GM21529 (cell line): Measurements from ENCODE around the gene CLDND2.

Experiments used
- ATAC-seq: cut with Tn5 transposase; IDR thresholded peaks from one replicate; pipeline ENCODE4 v1.9.1; 2021; ENCODE audit not compliant: unreplicated experiment

CLDND2 gene

DNA sequence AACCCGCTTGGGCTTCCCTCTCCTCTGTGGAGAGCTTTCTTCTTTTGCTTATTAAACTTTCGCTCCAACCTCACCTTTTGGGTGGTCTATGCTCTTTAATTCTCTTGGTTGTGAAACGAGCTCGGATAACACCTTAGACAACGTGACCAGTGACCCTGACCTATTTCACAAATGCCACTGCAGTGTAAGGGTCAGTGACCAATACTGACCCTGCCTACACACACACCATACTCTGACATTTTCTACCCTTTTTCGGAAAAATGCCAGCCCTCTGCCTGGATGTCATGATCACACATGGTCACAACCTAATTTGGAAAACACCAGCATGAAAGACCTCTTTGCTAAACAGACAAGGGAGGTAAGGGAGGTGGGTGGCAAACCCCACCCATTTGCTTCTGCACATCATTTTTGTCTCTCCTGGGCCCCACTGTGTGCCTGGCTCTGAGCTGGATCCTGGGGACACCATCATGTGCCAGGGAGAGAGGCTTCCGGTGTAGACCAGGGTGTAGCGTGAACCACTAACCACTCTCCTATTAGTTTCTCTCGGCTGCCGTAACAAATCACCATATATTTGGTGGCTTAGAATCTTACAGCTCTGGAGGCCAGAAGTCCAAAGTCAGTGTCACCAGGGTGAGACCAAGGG, 12.5 kb downstream of the CLDND2 start:
- ATAC-seq = no peak

GRCh38 chr19:51354742-51355148, 14.1 kb downstream of the CLDND2 start:
- ATAC-seq = no peak

DNA sequence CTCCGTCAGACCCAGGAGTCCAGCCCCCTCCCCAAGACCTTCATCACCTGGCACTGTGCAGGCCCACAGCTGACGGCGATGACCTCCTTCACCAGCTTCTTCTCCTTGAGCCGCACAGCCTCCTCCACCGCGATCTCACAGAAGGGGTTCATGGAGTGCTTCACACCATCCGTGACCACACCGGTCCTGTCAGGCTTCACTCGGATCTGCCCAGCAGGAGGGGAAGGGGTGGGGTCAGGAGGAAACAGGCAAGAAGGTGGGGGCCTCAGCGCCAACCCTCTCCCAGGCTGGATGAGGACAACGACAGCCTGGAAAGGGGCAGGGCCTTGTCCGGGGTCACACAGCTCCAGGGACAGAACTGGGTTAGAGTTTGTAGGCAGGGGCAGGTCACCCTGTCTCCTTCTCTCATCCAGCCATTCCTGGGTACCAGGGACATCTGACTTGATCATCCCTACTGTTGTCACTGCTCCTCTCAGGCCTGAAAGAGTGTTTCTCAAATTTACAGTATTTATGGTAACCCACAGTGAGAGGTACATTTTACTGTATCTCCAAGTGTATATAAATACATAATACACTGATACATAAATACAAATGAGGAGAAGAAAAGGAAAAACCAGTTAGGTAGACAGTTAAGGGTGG, 14.6 kb downstream of the CLDND2 start:
- ATAC-seq = no peak

GRCh38 chr19:51352783-51353360, 15.9 kb downstream of the CLDND2 start:
- ATAC-seq = no peak

DNA sequence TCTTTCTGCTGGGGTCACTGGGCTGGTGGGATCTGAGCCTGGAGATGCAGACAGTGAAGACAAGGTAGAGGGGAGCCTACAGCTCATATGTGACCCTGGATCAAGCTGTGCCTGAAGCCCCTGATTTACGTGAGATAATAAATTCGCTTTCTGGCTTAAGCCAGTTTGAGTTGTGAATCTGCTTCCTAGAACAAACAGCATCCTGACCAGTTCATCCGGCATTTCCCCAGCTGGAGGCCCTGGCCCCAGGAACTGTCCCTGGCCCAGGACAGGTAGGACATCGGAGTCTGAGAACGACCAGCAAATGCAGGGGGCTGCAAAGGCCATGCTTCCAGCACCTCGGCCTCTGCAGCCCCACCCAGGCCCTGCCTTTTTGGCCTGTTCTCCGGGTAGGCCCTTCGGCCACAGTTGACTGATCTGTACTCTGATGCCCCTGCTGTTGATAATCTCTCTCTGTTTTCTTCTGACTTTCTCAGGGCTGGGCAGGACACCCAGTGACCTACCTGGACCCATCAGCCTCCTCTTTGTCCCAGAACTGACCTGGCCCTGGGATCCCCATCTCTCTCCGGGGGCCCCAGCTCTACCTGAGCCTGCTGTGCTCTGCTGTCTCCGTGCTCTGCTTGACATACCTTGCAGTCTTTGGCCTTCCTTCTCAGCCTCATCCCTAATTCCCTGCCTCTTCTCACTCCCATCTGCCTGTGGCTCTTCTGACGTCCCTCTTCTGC, 17.4 kb downstream of the CLDND2 start:
- no peak for ATAC-seq

DNA sequence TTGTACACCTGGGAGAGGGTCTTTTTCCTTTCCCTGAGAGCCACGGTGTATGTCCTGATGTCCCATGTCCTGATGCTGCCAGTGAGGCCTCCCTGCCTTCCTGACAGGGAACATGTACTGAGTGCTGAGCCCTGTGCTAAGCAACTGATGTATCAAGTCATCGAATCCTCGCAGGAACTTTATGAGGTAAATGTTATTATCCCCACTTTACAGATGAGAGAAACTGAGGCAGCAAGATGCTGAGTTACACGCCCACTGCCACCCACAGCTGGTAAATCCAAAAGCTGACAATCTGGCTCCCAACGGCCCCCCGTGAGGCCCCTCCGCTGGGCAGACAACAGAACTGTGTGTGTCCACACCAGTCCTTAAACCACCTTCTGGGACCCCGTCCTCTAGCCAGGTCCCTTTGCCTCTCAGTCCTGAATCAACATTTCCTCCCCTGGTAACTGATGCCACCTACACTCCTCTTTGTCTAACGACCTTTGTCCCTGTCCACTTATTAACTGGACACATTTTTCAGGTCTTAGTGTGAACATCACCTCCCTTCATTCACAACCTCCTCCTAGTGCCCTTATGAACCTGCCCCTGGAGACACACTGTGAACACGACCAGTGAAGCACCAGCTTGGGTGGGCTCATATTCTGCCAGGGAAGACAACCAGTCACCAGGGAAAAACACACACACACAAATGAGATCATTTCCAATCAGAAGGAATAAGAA, 21.4 kb downstream of the CLDND2 start:
- no peak for ATAC-seq

DNA sequence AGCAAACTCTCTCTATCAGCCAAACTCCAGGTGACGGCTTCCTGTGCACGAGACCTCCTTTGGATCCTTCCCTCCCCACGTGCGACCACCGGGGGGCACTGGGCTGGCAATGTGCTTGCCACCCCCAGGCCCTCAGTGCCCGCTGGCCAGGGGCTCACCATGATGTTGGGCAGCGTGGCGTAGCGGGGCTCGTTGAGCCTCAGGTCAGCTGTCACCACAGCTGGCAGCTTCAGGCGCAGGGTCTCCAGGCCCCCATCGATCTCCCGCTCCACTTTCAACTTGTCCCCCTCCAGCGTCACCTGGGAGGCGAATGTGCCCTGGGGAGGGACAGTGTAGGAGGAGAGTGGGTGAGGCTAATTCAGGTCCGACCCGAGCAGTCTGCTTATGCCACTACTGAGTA, 22.1 kb downstream of the CLDND2 start:
- no peak for ATAC-seq

- no peak for ATAC-seq
These were observed 23.7 kb downstream of the CLDND2 start for GRCh38 chr19:51345076-51345620.

GRCh38 chr19:51342631-51343569, 25.9 kb downstream of the CLDND2 start:
- ATAC-seq = no peak

DNA sequence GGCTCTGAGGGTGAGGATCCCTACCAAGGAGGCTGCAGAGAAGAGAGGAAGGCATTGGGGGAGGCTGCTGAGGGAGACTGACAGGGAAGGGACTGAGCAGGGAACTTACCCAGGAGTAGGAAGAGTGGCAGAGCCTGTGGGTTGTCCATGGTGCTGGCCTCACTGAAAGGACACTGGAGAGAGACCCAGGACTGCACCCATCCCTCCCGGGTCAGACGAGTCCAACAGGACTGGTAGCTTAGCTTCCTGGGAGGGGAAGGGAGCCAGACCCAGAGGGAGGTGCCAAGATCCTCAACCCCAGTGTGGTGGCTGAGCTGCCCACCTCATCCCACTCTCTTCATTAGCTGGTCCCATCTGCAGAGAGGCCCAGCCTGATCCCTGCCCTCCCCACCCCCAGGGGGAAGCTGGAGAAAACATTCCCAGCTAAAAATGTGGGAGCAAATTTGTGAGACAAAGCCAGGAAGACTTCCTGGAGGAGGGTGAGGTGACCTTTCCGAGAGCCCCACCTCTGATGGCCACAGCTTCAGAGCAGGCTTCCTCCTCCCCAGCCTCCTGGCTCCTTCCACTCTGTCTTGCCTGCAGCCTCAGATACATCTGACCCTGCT, 26.7 kb downstream of the CLDND2 start, which contains the start of gene VSIG10L:
Gene VSIG10L (minus strand): TSS at position 164 of the 605 bp plus-strand sequence. CDS start 15 bp downstream, at position 149.
- ATAC-seq = no peak

- ATAC-seq = no peak
These were observed 27.7 kb downstream of the CLDND2 start for GRCh38 chr19:51341066-51341465.

DNA sequence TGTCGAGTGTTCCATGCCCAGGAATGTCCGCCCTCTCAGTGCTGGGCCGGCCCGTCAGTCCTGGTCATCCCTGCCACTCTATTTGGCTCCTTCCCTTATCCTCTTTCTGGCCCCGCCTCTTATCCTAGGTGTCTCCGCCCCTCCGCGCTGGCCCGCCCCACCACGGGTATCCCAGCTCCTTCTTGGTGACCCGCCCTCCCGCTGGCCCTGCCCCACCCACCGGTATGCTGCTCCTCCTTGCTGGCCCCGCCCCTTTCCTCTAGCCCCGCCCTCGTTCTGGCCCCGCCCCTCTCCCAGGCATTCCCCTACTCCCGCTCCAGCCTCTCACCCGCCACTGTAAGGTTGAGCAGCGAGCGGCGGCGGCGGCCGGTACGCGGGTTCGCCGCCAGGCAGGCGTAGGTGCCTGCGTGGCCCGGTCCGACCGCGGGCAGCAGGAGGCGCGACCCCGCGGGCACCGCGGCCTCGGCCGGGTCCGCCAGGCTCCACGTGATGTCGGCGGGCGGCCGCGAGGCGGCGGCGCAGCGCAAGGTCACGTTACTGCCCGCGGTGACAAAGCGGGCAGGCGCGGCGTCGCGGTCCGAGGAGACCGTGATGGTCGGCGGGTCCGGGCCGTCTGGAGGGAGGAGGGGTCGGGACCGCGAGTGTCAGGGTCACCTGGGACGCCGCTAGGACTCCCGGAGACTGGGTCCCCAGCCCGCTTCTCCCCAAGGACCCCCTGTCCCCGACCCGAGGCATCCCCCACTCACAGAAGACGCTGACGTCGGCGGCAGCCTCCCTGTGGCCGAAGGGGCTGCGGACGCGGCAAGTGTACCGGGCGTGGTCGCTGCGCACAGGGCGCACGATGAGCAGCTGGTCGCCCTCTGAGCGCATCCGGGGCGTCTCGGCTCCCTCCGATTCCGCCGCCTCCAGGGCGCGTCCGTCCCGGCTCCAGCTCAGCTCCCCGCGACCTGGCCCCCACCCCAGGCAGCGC, 28.8 kb downstream of the CLDND2 start:
- ATAC-seq = peak; percentile 42

GRCh38 chr19:51339313-51339686, 29.5 kb downstream of the CLDND2 start:
- ATAC-seq = peak; percentile 11

GRCh38 chr19:51338563-51339312, 30.1 kb downstream of the CLDND2 start:
- peak; percentile 57 for ATAC-seq

- no peak for ATAC-seq
These were observed 30.8 kb downstream of the CLDND2 start for GRCh38 chr19:51337861-51338562.

- no peak for ATAC-seq
These were observed 31.5 kb downstream of the CLDND2 start for GRCh38 chr19:51337141-51337860.
